Smooth muscle cell (in vitro differentiated cells): ENCODE results near the gene APOC1. TPM values are rescaled to one million over a fixed set of nuclear protein-coding genes. Genes with fewer than 3 reads are reported as not detected.

Experiments used
- DNase-seq: peaks from one replicate; lab custom pipeline; 2025; ENCODE audit not compliant: unreplicated experiment; lab: John Stamatoyannopoulos, UW
- H2AFZ ChIP-seq: fragments of 200-600 bp; sonication (generic); 2 replicates; pipeline ENCODE4 v1.6.0; 2016; ENCODE audit warnings: antibody characterized with exemption, low read depth, mild to moderate bottlenecking
- H3F3A ChIP-seq: fragments of 200-600 bp; sonication (generic); 2 replicates; pipeline ENCODE4 v1.6.0; 2017; ENCODE audit warnings: antibody characterized with exemption, low read depth
- H3K27ac ChIP-seq: fragments of 200-600 bp; sonication (generic); 2 replicates; pipeline ENCODE4 v1.5.1; 2016; ENCODE audit warnings: low read depth, mild to moderate bottlenecking
- H3K27me3 ChIP-seq: fragments of 200-600 bp; sonication (generic); 2 replicates; pipeline ENCODE4 v1.6.1; 2016; ENCODE audit warnings: low read depth, mild to moderate bottlenecking
- H3K36me3 ChIP-seq: fragments of 200-600 bp; sonication (generic); 2 replicates; pipeline ENCODE4 v1.5.1; 2016; ENCODE audit warnings: low read depth
- H3K4me1 ChIP-seq: fragments of 200-600 bp; sonication (generic); 2 replicates; pipeline ENCODE4 v1.5.1; 2016; ENCODE audit warnings: low read depth
- H3K4me2 ChIP-seq: fragments of 200-600 bp; sonication (generic); 2 replicates; pipeline ENCODE4 v1.6.0; 2016; ENCODE audit warnings: mild to moderate bottlenecking
- H3K4me3 ChIP-seq: fragments of 200-600 bp; sonication (generic); 2 replicates; pipeline ENCODE4 v1.5.1; 2016; ENCODE audit warnings: mild to moderate bottlenecking
- H3K79me2 ChIP-seq: fragments of 200-600 bp; sonication (generic); 2 replicates; pipeline ENCODE4 v1.6.0; 2016; ENCODE audit warnings: low read depth, mild to moderate bottlenecking
- H3K9ac ChIP-seq: fragments of 200-600 bp; sonication (generic); 2 replicates; pipeline ENCODE4 v1.6.0; 2016; ENCODE audit warnings: low read depth
- H3K9me3 ChIP-seq: fragments of 200-600 bp; sonication (generic); replicated peaks from 2 replicates; pipeline ENCODE4 v1.5.1; 2016; ENCODE audit warnings: low read depth
- H4K20me1 ChIP-seq: fragments of 200-600 bp; sonication (generic); 2 replicates; pipeline ENCODE4 v1.6.0; 2016; ENCODE audit warnings: low read depth
- CTCF ChIP-seq: fragments of 200-600 bp; sonication (generic); IDR thresholded peaks from 2 replicates; pipeline ENCODE4 v1.5.1; 2017; ENCODE audit warnings: borderline replicate concordance, mild to moderate bottlenecking, antibody characterized with exemption; ENCODE audit not compliant: insufficient read depth, poor library complexity, severe bottlenecking
- WGBS: methylation state at CpG from one replicate; pipeline ENCODE4 v1.1.7; 2016; ENCODE audit warnings: low lambda C conversion rate; 5-methylcytosine and 5-hydroxymethylcytosine counted together
- polyA plus RNA-seq: library from polyadenylated mRNA; unstranded; fragments of >200 nt; fragmentation: Nextera tagmentation; extraction: Ambion mirVana; gene quantifications from 2 replicates; pipeline ENCODE4 v1.2.1, GENCODE V29; 2016
- total RNA-seq: library from RNA; depleted of rRNA; stranded (reverse); fragments of >200 nt; gene quantifications from 2 replicates; pipeline ENCODE4 v1.2.3, GENCODE V29; 2014

APOC1 gene
- total and polyA plus RNA-seq, 2 experiments from 2014 or later: 8.0 to 31.5 TPM

GRCh38 chr19:44943801-44944249 is 29.4 kb downstream of the APOC1 start:
- Histone ChIP-seq H3K9ac (no peak overlapping the region), H3K27ac (no peak overlapping the region), H3F3A (no peaks in the 10 kb centered on the region), H3K79me2 (no peaks in the 10 kb centered on the region), H2AFZ (no peak overlapping the region), H4K20me1 (no peaks in the 10 kb centered on the region), H3K9me3 (no peaks in the 10 kb centered on the region), H3K27me3 (no peaks in the 10 kb centered on the region), H3K36me3 (no peaks in the 10 kb centered on the region), H3K4me3 (no peak overlapping the region), H3K4me2 (no peak overlapping the region), H3K4me1 (no peaks in the 10 kb centered on the region)
- TF ChIP-seq CTCF: no peak
- DNase-seq: no peak
- 54% methylated on average over 10 of the region's 10 CpGs for WGBS

GRCh38 chr19:44947041-44947581 is 32.7 kb downstream of the APOC1 start:
- no peaks in the 10 kb centered on the region for H4K20me1 ChIP-seq
- H2AFZ ChIP-seq: no peak overlapping the region
- H3F3A ChIP-seq: no peaks in the 10 kb centered on the region
- no peaks in the 10 kb centered on the region for H3K36me3 ChIP-seq
- H3K4me2 ChIP-seq: no peak overlapping the region
- DNase-seq: no peak
- WGBS: 92% methylated on average over 13 of the region's 13 CpGs
- H3K27ac ChIP-seq: no peak overlapping the region
- no peaks in the 10 kb centered on the region for H3K27me3 ChIP-seq
- H3K9me3 ChIP-seq: no peaks in the 10 kb centered on the region
- no peak for TF ChIP-seq CTCF
- no peaks in the 10 kb centered on the region for H3K79me2 ChIP-seq
- no peak overlapping the region for H3K9ac ChIP-seq
- no peaks in the 10 kb centered on the region for H3K4me1 ChIP-seq
- no peak overlapping the region for H3K4me3 ChIP-seq

GRCh38 chr19:44948237-44948636 is 33.8 kb downstream of the APOC1 start:
- no peaks in the 10 kb centered on the region for H3F3A ChIP-seq
- no peaks in the 10 kb centered on the region for H3K4me1 ChIP-seq
- H3K9me3 ChIP-seq: no peaks in the 10 kb centered on the region
- H3K79me2 ChIP-seq: no peaks in the 10 kb centered on the region
- TF ChIP-seq CTCF: no peak
- DNase-seq: no peak
- H4K20me1 ChIP-seq: no peaks in the 10 kb centered on the region
- H3K36me3 ChIP-seq: no peaks in the 10 kb centered on the region
- H3K27ac ChIP-seq: no peak overlapping the region
- no peak overlapping the region for H3K9ac ChIP-seq
- H2AFZ ChIP-seq: no peak overlapping the region
- no peaks in the 10 kb centered on the region for H3K27me3 ChIP-seq
- H3K4me2 ChIP-seq: no peak overlapping the region
- no peak overlapping the region for H3K4me3 ChIP-seq
- 91% methylated on average over 5 of the region's 5 CpGs for WGBS

GRCh38 chr19:44948763-44949374 is 34.5 kb downstream of the APOC1 start:
- Histone ChIP-seq H3K36me3 (no peaks in the 10 kb centered on the region), H3F3A (no peaks in the 10 kb centered on the region), H3K4me2 (no peak overlapping the region), H2AFZ (no peak overlapping the region), H3K79me2 (no peaks in the 10 kb centered on the region), H3K27ac (no peak overlapping the region), H4K20me1 (no peaks in the 10 kb centered on the region), H3K9me3 (no peaks in the 10 kb centered on the region), H3K4me1 (no peaks in the 10 kb centered on the region), H3K4me3 (no peak overlapping the region), H3K9ac (no peak overlapping the region), H3K27me3 (no peaks in the 10 kb centered on the region)
- no peak for DNase-seq
- TF ChIP-seq CTCF: no peak
- 95% methylated on average over 4 of the region's 5 CpGs for WGBS
